Subcutaneous abdominal adipose tissue (tissue), 5 donors: ENCODE measurements around the gene FGFR2.

Source experiments
- H3K27ac ChIP-seq: one replicate; pipeline ENCODE4 v1.7.0; 2013; ENCODE audit warnings: low read depth, mild to moderate bottlenecking, inconsistent platforms, low read length, moderate library complexity
- H3K27me3 ChIP-seq, 5 donors: one replicate each; pipeline ENCODE4 v1.7.0; 2013; ENCODE audit warnings: low read length in 5 of 5, inconsistent platforms in 1 of 5; ENCODE audit not compliant: control insufficient read depth in 5 of 5, insufficient read depth in 4 of 5
- H3K36me3 ChIP-seq, 5 donors: one replicate each; pipeline ENCODE4 v1.7.0; 2013; ENCODE audit warnings: low read length in 5 of 5; ENCODE audit not compliant: control insufficient read depth in 5 of 5, insufficient read depth in 5 of 5
- H3K4me1 ChIP-seq, 5 donors: one replicate each; pipeline ENCODE4 v1.7.0; 2013; ENCODE audit warnings: low read length in 5 of 5, mild to moderate bottlenecking in 3 of 5, moderate library complexity in 1 of 5; ENCODE audit not compliant: control insufficient read depth in 5 of 5, insufficient read depth in 5 of 5
- H3K4me3 ChIP-seq, 5 donors: one replicate each; pipeline ENCODE4 v1.7.0; 2013; ENCODE audit warnings: low read length in 5 of 5, low read depth in 1 of 5
- H3K9ac ChIP-seq, 5 donors: one replicate each; pipeline ENCODE4 v1.7.0; 2013; ENCODE audit warnings: low read length in 5 of 5, mild to moderate bottlenecking in 4 of 5, moderate library complexity in 3 of 5
- H3K9me3 ChIP-seq, 5 donors: one replicate each; pipeline ENCODE4 v1.7.0; 2013; ENCODE audit warnings: low read length in 5 of 5; ENCODE audit not compliant: control insufficient read depth in 5 of 5
- donor health status: healthy.
- donor health status: healthy.
- donor health status: healthy.
- donor health status: healthy.
- donor health status: healthy.

FGFR2 gene

GRCh38 chr10:121541450-121542120, 56.7 kb downstream of the FGFR2 start:
- H3K9ac ChIP-seq: no peak overlapping the region
- no peak overlapping the region for H3K27ac ChIP-seq
- H3K36me3 ChIP-seq: no peaks in the 10 kb centered on the region
- peaks cover 0 to 5% (median 0%) of the 10 kb centered on the region in 5 donors for H3K4me1 ChIP-seq
- H3K9me3 ChIP-seq: no peaks in the 10 kb centered on the region
- no peaks in the 10 kb centered on the region for H3K27me3 ChIP-seq
- H3K4me3 ChIP-seq: no peak overlapping the region

GRCh38 chr10:121540732-121541395, 57.4 kb downstream of the FGFR2 start:
- Histone ChIP-seq H3K4me1 (peaks cover 1 to 13% (median 5%) of the 10 kb centered on the region in 5 donors), H3K27ac (no peak overlapping the region), H3K4me3 (no peak overlapping the region), H3K36me3 (no peaks in the 10 kb centered on the region), H3K9ac (no peak overlapping the region), H3K9me3 (no peaks in the 10 kb centered on the region), H3K27me3 (no peaks in the 10 kb centered on the region)

GRCh38 chr10:121539786-121540185, 58.5 kb downstream of the FGFR2 start:
- H3K27ac ChIP-seq: no peak overlapping the region
- H3K4me1 ChIP-seq: peaks cover 2 to 18% (median 6%) of the 10 kb centered on the region in 5 donors
- no peaks in the 10 kb centered on the region for H3K36me3 ChIP-seq
- no peaks in the 10 kb centered on the region for H3K9me3 ChIP-seq
- no peak overlapping the region for H3K4me3 ChIP-seq
- H3K27me3 ChIP-seq: no peaks in the 10 kb centered on the region
- H3K9ac ChIP-seq: no peak overlapping the region

GRCh38 chr10:121536310-121536913, 61.8 kb downstream of the FGFR2 start:
- Histone ChIP-seq H3K27ac (no peak overlapping the region), H3K4me3 (no peak overlapping the region), H3K9me3 (no peaks in the 10 kb centered on the region), H3K27me3 (no peaks in the 10 kb centered on the region), H3K9ac (no peak overlapping the region), H3K36me3 (no peaks in the 10 kb centered on the region), H3K4me1 (peaks cover 2 to 28% (median 13%) of the 10 kb centered on the region in 5 donors)

GRCh38 chr10:121535381-121535780, 62.9 kb downstream of the FGFR2 start:
- Histone ChIP-seq H3K4me3 (no peak overlapping the region), H3K4me1 (peaks cover 2 to 31% (median 19%) of the 10 kb centered on the region in 5 donors), H3K27me3 (no peaks in the 10 kb centered on the region), H3K36me3 (no peaks in the 10 kb centered on the region), H3K9me3 (no peaks in the 10 kb centered on the region), H3K9ac (no peak overlapping the region), H3K27ac (no peak overlapping the region)

- H3K4me3 ChIP-seq: no peak overlapping the region
- no peak overlapping the region for H3K9ac ChIP-seq
- no peaks in the 10 kb centered on the region for H3K9me3 ChIP-seq
- H3K27ac ChIP-seq: no peak overlapping the region
- no peaks in the 10 kb centered on the region for H3K36me3 ChIP-seq
- peaks cover 2 to 31% (median 19%) of the 10 kb centered on the region in 5 donors for H3K4me1 ChIP-seq
- no peaks in the 10 kb centered on the region for H3K27me3 ChIP-seq
Observed at GRCh38 chr10:121532292-121532864, 65.9 kb downstream of the FGFR2 start.

GRCh38 chr10:121531830-121532178, 66.4 kb downstream of the FGFR2 start:
- H3K27me3 ChIP-seq: no peaks in the 10 kb centered on the region
- H3K36me3 ChIP-seq: no peaks in the 10 kb centered on the region
- no peak overlapping the region for H3K27ac ChIP-seq
- H3K9ac ChIP-seq: no peak overlapping the region
- no peaks in the 10 kb centered on the region for H3K9me3 ChIP-seq
- peaks cover 2 to 31% (median 19%) of the 10 kb centered on the region in 5 donors for H3K4me1 ChIP-seq
- no peak overlapping the region for H3K4me3 ChIP-seq

GRCh38 chr10:121531076-121531829, 67.0 kb downstream of the FGFR2 start:
- Histone ChIP-seq H3K4me1 (peaks cover 2 to 26% (median 19%) of the 10 kb centered on the region in 5 donors), H3K27me3 (no peaks in the 10 kb centered on the region), H3K9ac (no peak overlapping the region), H3K27ac (no peak overlapping the region), H3K36me3 (no peaks in the 10 kb centered on the region), H3K9me3 (no peaks in the 10 kb centered on the region), H3K4me3 (no peak overlapping the region)

GRCh38 chr10:121530481-121531075, 67.7 kb downstream of the FGFR2 start:
- Histone ChIP-seq H3K4me1 (peaks cover 0 to 20% (median 15%) of the 10 kb centered on the region in 5 donors), H3K27ac (no peak overlapping the region), H3K9ac (no peak overlapping the region)

More at GRCh38 chr10:121530481-121531075, 67.7 kb downstream of the FGFR2 start:
- no peaks in the 10 kb centered on the region for H3K9me3 ChIP-seq
- H3K36me3 ChIP-seq: no peaks in the 10 kb centered on the region
- no peaks in the 10 kb centered on the region for H3K27me3 ChIP-seq
- H3K4me3 ChIP-seq: no peak overlapping the region
